K562 (cell line): ENCODE results near the gene ZACN. TPM values are rescaled to one million over a fixed set of nuclear protein-coding genes. Genes with fewer than 3 reads are reported as not detected.

Experiments
- CREB3L1 ChIP-seq: fragments of 450-650 bp; IDR thresholded peaks from 2 replicates; pipeline ENCODE4 v1.6.1; 2014; ENCODE audit warnings: low read depth, mild to moderate bottlenecking, moderate library complexity, borderline replicate concordance
- ELF4 ChIP-seq: fragments of 450-650 bp; formaldehyde crosslinking; IDR thresholded peaks from 2 replicates; pipeline ENCODE4 v1.4.0; 2022; ENCODE audit warnings: missing genetic modification characterization
- HDAC3 ChIP-seq: fragments of 450-650 bp; IDR thresholded peaks from 2 replicates; pipeline ENCODE4 v1.6.1; 2018; ENCODE audit warnings: borderline replicate concordance, mild to moderate bottlenecking, moderate library complexity; ENCODE audit not compliant: partially characterized antibody
- HMBOX1 ChIP-seq: sonication (generic); IDR thresholded peaks from 2 replicates; pipeline ENCODE4 v1.6.1; 2016
- KLF1 ChIP-seq: fragments of 450-650 bp; IDR thresholded peaks from 2 replicates; pipeline ENCODE4 v1.6.1; 2016; ENCODE audit warnings: missing genetic modification characterization, missing compliant biosample characterization
- MEF2D ChIP-seq: conservative IDR thresholded peaks from 2 replicates; pipeline ENCODE4 v1.6.1; 2016; ENCODE audit warnings: low read depth, missing genetic modification characterization, missing compliant biosample characterization
- MTA1 ChIP-seq: fragments of 450-650 bp; IDR thresholded peaks from 2 replicates; pipeline ENCODE4 v1.6.1; 2017; ENCODE audit warnings: borderline replicate concordance
- NCOA6 ChIP-seq: fragments of 450-650 bp; IDR thresholded peaks from 2 replicates; pipeline ENCODE4 v1.6.1; 2017; ENCODE audit warnings: mild to moderate bottlenecking
- NFRKB ChIP-seq: fragments of 450-650 bp; IDR thresholded peaks from 2 replicates; pipeline ENCODE4 v1.6.1; 2016; ENCODE audit warnings: low read depth
- NR2C1 ChIP-seq, 2 experiments: fragments of 450-650 bp; IDR thresholded peaks; 2 replicates each; pipeline ENCODE4 v1.6.1; 2017; ENCODE audit warnings: mild to moderate bottlenecking in 2 of 2, antibody characterized with exemption in 1 of 2, inconsistent platforms in 1 of 2, missing compliant biosample characterization in 1 of 2, missing genetic modification characterization in 1 of 2
- NR2C2 ChIP-seq, 2 experiments: fragments of 200-800 bp in 1 of 2; sonication (Bioruptor generic) in 1 of 2; sonication (generic) in 1 of 2; formaldehyde crosslinking in 1 of 2; IDR thresholded peaks; 2 replicates each; pipeline versions ENCODE4 v1.6.1 to v1.8.0; 2016 to 2022; ENCODE audit warnings: mild to moderate bottlenecking in 1 of 2, missing compliant biosample characterization in 1 of 2, missing genetic modification characterization in 1 of 2, missing genetic modification reagents in 1 of 2
- TBL1XR1 ChIP-seq, 2 experiments: IDR thresholded peaks; 2 replicates each; pipeline ENCODE4 v1.6.1; 2012; ENCODE audit warnings: improper control_type of control experiment in 2 of 2, low read length in 2 of 2, mild to moderate bottlenecking in 1 of 2
- TSC22D4 ChIP-seq: fragments of 450-650 bp; IDR thresholded peaks from 2 replicates; pipeline ENCODE4 v1.6.1; 2016; ENCODE audit warnings: missing genetic modification characterization, missing biosample characterization, control low read depth
- ZBTB33 ChIP-seq: sonication (generic); formaldehyde crosslinking; IDR thresholded peaks from 2 replicates; pipeline ENCODE4 v1.8.1; 2023; ENCODE audit warnings: mild to moderate bottlenecking, missing genetic modification reagents
- polyA plus RNA-seq, 8 experiments: library from polyadenylated mRNA; depleted of rRNA in 4 of 8; stranded (reverse) in 5 of 8; unstranded in 3 of 8; fragments of >200 nt; fragmentation: Nextera tagmentation in 2 of 8; fragmentation: Illumina TruSeq in 1 of 8; extraction: Ambion mirVana in 2 of 8; extraction: Trizol in 1 of 8; gene quantifications; 2 replicates each; pipeline versions ENCODE4 v1.2.1 to v1.2.3, GENCODE V29; 2011 to 2014; ENCODE audit warnings: inconsistent platforms in 1 of 8, missing spikeins in 1 of 8
- total RNA-seq, 7 experiments: library from RNA; depleted of rRNA in 6 of 7; stranded (reverse); fragments of >200 nt in 6 of 7; fragmentation: Illumina TruSeq in 2 of 7; extraction: Trizol in 2 of 7; gene quantifications; 2 replicates each; pipeline versions ENCODE4 v1.2.1 to v1.2.3, GENCODE V29; 2011 to 2021; ENCODE audit warnings: low replicate concordance in 1 of 7
- TF ChIP-seq, protein P1 (sequence below): sonication (generic); formaldehyde crosslinking; IDR thresholded peaks from 2 replicates; pipeline ENCODE4 v1.8.0; 2022; ENCODE audit warnings: missing genetic modification reagents, mild to moderate bottlenecking, borderline replicate concordance
- TF ChIP-seq, protein P2 (sequence below): fragments of 250-450 bp; sonication (Bioruptor Pico); IDR thresholded peaks from 2 replicates; pipeline ENCODE4 v1.5.0; 2021; ENCODE audit warnings: mild to moderate bottlenecking, borderline replicate concordance
- TF ChIP-seq, protein P3 (sequence below): IDR thresholded peaks from 2 replicates; pipeline ENCODE4 v1.6.1; 2016; ENCODE audit warnings: missing genetic modification characterization, missing compliant biosample characterization

ZACN gene
- total and polyA plus RNA-seq, 9 of the 15 experiments (the other 6 are each of a cell fraction or from before 2014, with no cell fraction given), result 0.07 TPM; not detected in 8

- TF ChIP-seq HMBOX1 (no peak), ZBTB33 (CRISPR knock-in tag) (peak; percentile 35), TSC22D4 (no peak), CREB3L1 (peak; percentile 88), NR2C1 (IDR thresholded peaks at IDR 0.05) (no peak), NR2C1 (tag; IDR thresholded peaks at IDR 0.05) (no peak), ELF4 (CRISPR knock-in tag) (no peak), KLF1 (tag) (no peak; the same call in 1 of the 2 replicates), NFRKB (peak; percentile 87; the same call in 1 of the 2 replicates), NCOA6 (no peak), MEF2D (tag) (no peak), MTA1 (no peak), HDAC3 (no peak), NR2C2 (CRISPR knock-in tag; IDR thresholded peaks at IDR 0.05) (0 out of 2 replicates have a peak, but pooled peaks have one; percentile 46), NR2C2 (tag; IDR thresholded peaks at IDR 0.05) (peak; percentile 91), TBL1XR1 (IDR thresholded peaks at IDR 0.05; ENCODE audit: low read length in 2 of 2) (no peak)
- TF ChIP-seq, protein P1, sequence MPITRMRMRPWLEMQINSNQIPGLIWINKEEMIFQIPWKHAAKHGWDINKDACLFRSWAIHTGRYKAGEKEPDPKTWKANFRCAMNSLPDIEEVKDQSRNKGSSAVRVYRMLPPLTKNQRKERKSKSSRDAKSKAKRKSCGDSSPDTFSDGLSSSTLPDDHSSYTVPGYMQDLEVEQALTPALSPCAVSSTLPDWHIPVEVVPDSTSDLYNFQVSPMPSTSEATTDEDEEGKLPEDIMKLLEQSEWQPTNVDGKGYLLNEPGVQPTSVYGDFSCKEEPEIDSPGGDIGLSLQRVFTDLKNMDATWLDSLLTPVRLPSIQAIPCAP (CRISPR knock-in tag), result no peak
- TF ChIP-seq, protein P2, sequence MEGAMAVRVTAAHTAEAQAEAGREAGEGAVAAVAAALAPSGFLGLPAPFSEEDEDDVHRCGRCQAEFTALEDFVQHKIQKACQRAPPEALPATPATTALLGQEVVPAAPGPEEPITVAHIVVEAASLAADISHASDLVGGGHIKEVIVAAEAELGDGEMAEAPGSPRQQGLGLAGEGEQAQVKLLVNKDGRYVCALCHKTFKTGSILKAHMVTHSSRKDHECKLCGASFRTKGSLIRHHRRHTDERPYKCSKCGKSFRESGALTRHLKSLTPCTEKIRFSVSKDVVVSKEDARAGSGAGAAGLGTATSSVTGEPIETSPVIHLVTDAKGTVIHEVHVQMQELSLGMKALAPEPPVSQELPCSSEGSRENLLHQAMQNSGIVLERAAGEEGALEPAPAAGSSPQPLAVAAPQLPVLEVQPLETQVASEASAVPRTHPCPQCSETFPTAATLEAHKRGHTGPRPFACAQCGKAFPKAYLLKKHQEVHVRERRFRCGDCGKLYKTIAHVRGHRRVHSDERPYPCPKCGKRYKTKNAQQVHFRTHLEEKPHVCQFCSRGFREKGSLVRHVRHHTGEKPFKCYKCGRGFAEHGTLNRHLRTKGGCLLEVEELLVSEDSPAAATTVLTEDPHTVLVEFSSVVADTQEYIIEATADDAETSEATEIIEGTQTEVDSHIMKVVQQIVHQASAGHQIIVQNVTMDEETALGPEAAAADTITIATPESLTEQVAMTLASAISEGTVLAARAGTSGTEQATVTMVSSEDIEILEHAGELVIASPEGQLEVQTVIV (CRISPR knock-in tag), result no peak
- TF ChIP-seq, protein P3, sequence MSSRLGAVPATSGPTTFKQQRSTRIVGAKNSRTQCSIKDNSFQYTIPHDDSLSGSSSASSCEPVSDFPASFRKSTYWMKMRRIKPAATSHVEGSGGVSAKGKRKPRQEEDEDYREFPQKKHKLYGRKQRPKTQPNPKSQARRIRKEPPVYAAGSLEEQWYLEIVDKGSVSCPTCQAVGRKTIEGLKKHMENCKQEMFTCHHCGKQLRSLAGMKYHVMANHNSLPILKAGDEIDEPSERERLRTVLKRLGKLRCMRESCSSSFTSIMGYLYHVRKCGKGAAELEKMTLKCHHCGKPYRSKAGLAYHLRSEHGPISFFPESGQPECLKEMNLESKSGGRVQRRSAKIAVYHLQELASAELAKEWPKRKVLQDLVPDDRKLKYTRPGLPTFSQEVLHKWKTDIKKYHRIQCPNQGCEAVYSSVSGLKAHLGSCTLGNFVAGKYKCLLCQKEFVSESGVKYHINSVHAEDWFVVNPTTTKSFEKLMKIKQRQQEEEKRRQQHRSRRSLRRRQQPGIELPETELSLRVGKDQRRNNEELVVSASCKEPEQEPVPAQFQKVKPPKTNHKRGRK (tag), result no peak
Measured at GRCh38 chr17:76072148-76072858, 6.7 kb upstream of the ZACN start, which contains the start of gene SRP68 (continued).
